GM23248 (cell line): ENCODE data around the gene CAPS. TPM values are rescaled to one million over a fixed set of nuclear protein-coding genes. Genes with fewer than 3 reads are reported as not detected.

Experiments
- DNase-seq: peaks from one replicate; pipeline ENCODE4 v3.0.0-alpha.2; 2015
- H2AFZ ChIP-seq: fragments of 200-600 bp; sonication (generic); 2 replicates; pipeline ENCODE4 v1.6.1; 2016; ENCODE audit warnings: antibody characterized with exemption
- H3F3A ChIP-seq: fragments of 200-600 bp; sonication (generic); 2 replicates; pipeline ENCODE4 v1.6.1; 2016; ENCODE audit warnings: mild to moderate bottlenecking, antibody characterized with exemption, mixed run types; ENCODE audit not compliant: insufficient read depth
- H3K27ac ChIP-seq: fragments of 200-600 bp; sonication (generic); 2 replicates; pipeline ENCODE4 v1.5.1; 2016; ENCODE audit warnings: mild to moderate bottlenecking
- H3K27me3 ChIP-seq: fragments of 200-600 bp; sonication (generic); replicated peaks from 2 replicates; pipeline ENCODE4 v1.6.1; 2016; ENCODE audit warnings: mild to moderate bottlenecking; ENCODE audit not compliant: insufficient read depth
- H3K36me3 ChIP-seq: fragments of 200-600 bp; sonication (generic); 2 replicates; pipeline ENCODE4 v1.6.1; 2016; ENCODE audit warnings: low read depth, mild to moderate bottlenecking
- H3K4me1 ChIP-seq: fragments of 200-600 bp; sonication (generic); 2 replicates; pipeline ENCODE4 v1.6.1; 2016; ENCODE audit warnings: mild to moderate bottlenecking; ENCODE audit not compliant: insufficient read depth
- H3K4me2 ChIP-seq: fragments of 200-600 bp; sonication (generic); one replicate; pipeline ENCODE4 v1.6.1; 2016; ENCODE audit warnings: mild to moderate bottlenecking; ENCODE audit not compliant: unreplicated experiment
- H3K4me3 ChIP-seq: fragments of 200-600 bp; sonication (generic); 2 replicates; pipeline ENCODE4 v1.5.1; 2016; ENCODE audit warnings: mild to moderate bottlenecking
- H3K79me2 ChIP-seq: fragments of 200-600 bp; sonication (generic); 2 replicates; pipeline ENCODE4 v1.6.1; 2016; ENCODE audit warnings: mild to moderate bottlenecking; ENCODE audit not compliant: insufficient read depth
- H3K9ac ChIP-seq: fragments of 200-600 bp; sonication (generic); 2 replicates; pipeline ENCODE4 v1.6.1; 2016; ENCODE audit warnings: mild to moderate bottlenecking
- H3K9me2 ChIP-seq: fragments of 200-600 bp; sonication (generic); 2 replicates; pipeline ENCODE4 v1.6.1; 2016; ENCODE audit warnings: mixed run types, mild to moderate bottlenecking, moderate library complexity; ENCODE audit not compliant: insufficient read depth
- H3K9me3 ChIP-seq: fragments of 200-600 bp; sonication (generic); one replicate; pipeline ENCODE4 v1.6.1; 2017; ENCODE audit warnings: low read depth
- H4K20me1 ChIP-seq: fragments of 200-600 bp; sonication (generic); 2 replicates; pipeline ENCODE4 v1.6.0; 2016; ENCODE audit not compliant: insufficient read depth
- EZH2 ChIP-seq: fragments of 200-600 bp; sonication (generic); IDR thresholded peaks from 2 replicates; pipeline ENCODE4 v1.6.1; 2018; ENCODE audit warnings: antibody characterized with exemption, mild to moderate bottlenecking; ENCODE audit not compliant: insufficient read depth, poor library complexity, severe bottlenecking
- EZH2phosphoT487 ChIP-seq: fragments of 200-600 bp; sonication (generic); IDR thresholded peaks from 2 replicates; pipeline ENCODE4 v1.6.1; 2018; ENCODE audit warnings: antibody characterized with exemption, moderate library complexity, mild to moderate bottlenecking, low read depth; ENCODE audit not compliant: insufficient read depth
- WGBS, 2 experiments: methylation state at CpG; one replicate each; pipeline ENCODE4 v1.1.6; 2015 to 2017; ENCODE audit warnings: low lambda C conversion rate in 2 of 2, low coverage in 1 of 2; ENCODE audit errors: missing lambda C conversion rate in 2 of 2; 5-methylcytosine and 5-hydroxymethylcytosine counted together
- in situ Hi-C: fragments of 300-500 bp; cut with MboI; formaldehyde crosslinking; loops from 2 replicates; pipeline ENCODE4 v1.15.0; 2020
- polyA plus RNA-seq: library from polyadenylated mRNA; unstranded; fragments of >200 nt; fragmentation: Nextera tagmentation; extraction: Ambion mirVana; gene quantifications from 2 replicates; pipeline ENCODE4 v1.2.1, GENCODE V29; 2016
- total RNA-seq: library from RNA; depleted of rRNA; stranded (reverse); fragments of >200 nt; shearing (Covaris generic); gene quantifications from 2 replicates; pipeline ENCODE4 v1.2.3, GENCODE V29; 2014

CAPS gene
- total and polyA plus RNA-seq, 2 experiments from 2014 or later = 6.7 to 16.1 TPM

DNA sequence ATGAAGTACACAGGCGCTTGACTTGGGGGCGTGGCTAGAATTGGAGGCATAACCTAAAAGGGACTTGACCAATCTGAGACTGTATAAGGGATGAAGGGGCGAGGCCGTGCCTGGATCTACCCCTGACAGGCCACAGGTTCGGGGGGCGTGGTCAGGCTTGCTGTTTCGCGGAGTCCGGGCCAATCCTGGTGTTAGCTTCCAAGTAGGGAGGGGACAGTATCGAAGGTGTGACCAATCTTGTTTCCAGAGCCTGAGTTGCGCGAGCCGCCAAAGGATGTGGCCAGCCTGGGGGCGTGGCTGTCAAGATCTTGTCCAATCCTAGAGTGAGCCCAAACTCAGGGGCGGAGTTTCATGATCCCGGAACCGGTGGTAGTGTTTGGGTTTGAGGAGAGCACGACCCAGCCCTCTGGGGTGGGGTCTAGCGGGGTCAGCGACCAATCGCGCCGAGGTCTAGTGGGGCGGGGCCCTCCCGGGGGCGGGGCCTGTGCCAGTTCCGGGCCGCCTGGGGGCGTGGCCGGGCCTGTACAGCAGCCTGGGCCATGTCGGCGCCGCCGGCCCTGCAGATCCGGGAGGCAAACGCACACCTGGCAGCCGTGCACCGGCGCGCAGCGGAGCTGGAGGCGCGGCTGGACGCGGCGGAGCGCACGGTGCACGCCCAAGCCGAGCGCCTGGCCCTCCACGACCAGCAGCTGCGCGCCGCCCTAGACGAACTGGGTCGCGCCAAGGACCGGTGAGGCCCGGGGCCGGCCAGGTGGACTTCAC, 9.5 kb upstream of the CAPS start, which contains the start of gene VMAC:
TSS of gene VMAC (plus strand) at position 521 of the 762 bp plus-strand sequence. CDS start at position 540, 19 bp downstream.
- peak within 1 kb of the TSS; percentile 84 for H2AFZ ChIP-seq

DNA sequence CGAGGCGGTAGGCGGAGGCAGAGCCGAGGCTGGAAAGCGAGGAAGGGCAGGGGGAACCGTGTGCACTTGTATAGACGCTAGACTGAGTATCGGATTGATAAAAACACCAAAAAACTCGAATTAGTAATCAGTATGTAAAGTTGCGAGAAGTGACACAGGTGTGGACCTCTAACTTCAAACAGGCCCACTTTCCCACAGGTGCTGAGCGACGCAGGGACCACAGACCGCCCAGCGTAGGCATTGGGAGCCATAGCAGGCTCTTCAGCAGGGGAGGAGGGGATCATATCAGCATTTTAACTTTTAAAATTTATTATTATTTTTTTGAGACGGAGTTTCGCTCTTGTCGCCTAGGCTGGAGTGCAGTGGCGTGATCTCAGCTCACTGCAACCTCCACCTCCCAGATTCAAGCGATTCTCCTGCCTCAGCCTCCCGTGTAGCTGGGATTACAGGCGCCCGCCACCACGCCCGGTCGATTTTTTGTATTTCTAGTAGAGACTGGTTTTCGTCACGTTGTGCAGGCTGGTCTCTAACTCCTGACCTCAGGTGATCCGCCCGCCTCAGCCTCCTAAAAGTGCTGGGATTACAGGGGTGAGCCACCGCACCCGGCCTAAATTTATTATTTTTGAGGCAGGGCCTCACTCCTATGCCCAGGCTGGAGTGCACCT, 8.8 kb upstream of the CAPS start:
- Histone ChIP-seq H3K9me2 (no peaks in the 10 kb centered on the region), H4K20me1 (no peaks in the 10 kb centered on the region), H3K36me3 (no peaks in the 10 kb centered on the region), H3K4me2 (peak overlapping the region; percentile 96), H3K27me3 (no peaks in the 10 kb centered on the region), H3K79me2 (peaks cover 45% of the 10 kb centered on the region), H3K27ac (peak overlapping the region; percentile 50), H2AFZ (peak overlapping the region; percentile 84), H3F3A (no peaks in the 10 kb centered on the region), H3K9ac (peak overlapping the region; percentile 89), H3K4me1 (peaks cover 9% of the 10 kb centered on the region), H3K4me3 (peak overlapping the region; percentile 99), H3K9me3 (no peaks in the 10 kb centered on the region)
- TF ChIP-seq EZH2phosphoT487 (no peak), EZH2 (no peak)
- in situ Hi-C loops = no loop called here
- 33 to 44% methylated on average over 30 to 31 of the region's 31 CpGs for WGBS, 2 experiments
- DNase-seq = no peak

More for the DNA sequence above, 9.5 kb upstream of the CAPS start, which contains the start of gene VMAC:
- H3K9ac ChIP-seq = peak within 1 kb of the TSS; percentile 100
- H3K4me2 ChIP-seq = peak within 1 kb of the TSS; percentile 96
- in situ Hi-C loops = no loop called here
- no peaks in the 10 kb centered on the region for H4K20me1 ChIP-seq
- H3K9me3 ChIP-seq = no peaks in the 10 kb centered on the region
- no peaks in the 10 kb centered on the region for H3K27me3 ChIP-seq
- H3K4me1 ChIP-seq = peaks cover 9% of the 10 kb centered on the region
- 1 to 3% methylated on average over 42 to 55 of the region's 61 CpGs for WGBS, 2 experiments
- peak within 1 kb of the TSS; percentile 99 for H3K4me3 ChIP-seq
- no peaks in the 10 kb centered on the region for H3K9me2 ChIP-seq
- DNase-seq = peak; percentile 100
- no peak for TF ChIP-seq EZH2phosphoT487
- no peak for TF ChIP-seq EZH2
- peaks cover 52% of the 10 kb centered on the region for H3K79me2 ChIP-seq
- H3F3A ChIP-seq = no peaks in the 10 kb centered on the region
- H3K27ac ChIP-seq = peak within 1 kb of the TSS; percentile 98
- no peaks in the 10 kb centered on the region for H3K36me3 ChIP-seq

DNA sequence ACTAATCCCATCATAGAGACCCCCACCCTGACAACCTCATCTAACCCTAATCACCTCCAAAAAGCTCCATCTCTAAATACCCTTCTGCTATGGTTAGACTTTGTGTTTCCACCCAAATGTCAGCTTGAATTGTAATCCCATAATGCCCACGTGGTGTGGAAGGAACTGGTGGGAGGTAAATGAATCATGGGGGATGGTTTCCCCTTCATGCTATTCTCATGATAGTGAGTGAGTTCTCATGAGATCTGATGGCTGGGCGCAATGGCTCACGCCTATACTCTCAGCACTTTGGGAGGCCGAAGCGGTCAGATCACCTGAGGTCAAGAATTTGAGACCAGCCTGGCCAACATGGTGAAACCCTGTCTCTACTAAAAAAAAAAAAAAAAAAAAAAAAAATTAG, 6.8 kb upstream of the CAPS start:
- no peak overlapping the region for H3K4me2 ChIP-seq
- no peak overlapping the region for H2AFZ ChIP-seq
- H4K20me1 ChIP-seq = no peaks in the 10 kb centered on the region
- H3K27ac ChIP-seq = no peak overlapping the region
- H3F3A ChIP-seq = no peaks in the 10 kb centered on the region
- H3K27me3 ChIP-seq = no peaks in the 10 kb centered on the region
- H3K9ac ChIP-seq = no peak overlapping the region
- H3K4me3 ChIP-seq = no peak overlapping the region
- no peaks in the 10 kb centered on the region for H3K36me3 ChIP-seq
- no peaks in the 10 kb centered on the region for H3K9me3 ChIP-seq
- no peak for DNase-seq
- in situ Hi-C loops = no loop called here
- no peak for TF ChIP-seq EZH2phosphoT487
- TF ChIP-seq EZH2 = no peak
- H3K9me2 ChIP-seq = no peaks in the 10 kb centered on the region
- WGBS, 2 experiments = 79 to 80% methylated on average over 5 of the region's 5 CpGs
- H3K4me1 ChIP-seq = peaks cover 5% of the 10 kb centered on the region
- H3K79me2 ChIP-seq = peaks cover 25% of the 10 kb centered on the region

DNA sequence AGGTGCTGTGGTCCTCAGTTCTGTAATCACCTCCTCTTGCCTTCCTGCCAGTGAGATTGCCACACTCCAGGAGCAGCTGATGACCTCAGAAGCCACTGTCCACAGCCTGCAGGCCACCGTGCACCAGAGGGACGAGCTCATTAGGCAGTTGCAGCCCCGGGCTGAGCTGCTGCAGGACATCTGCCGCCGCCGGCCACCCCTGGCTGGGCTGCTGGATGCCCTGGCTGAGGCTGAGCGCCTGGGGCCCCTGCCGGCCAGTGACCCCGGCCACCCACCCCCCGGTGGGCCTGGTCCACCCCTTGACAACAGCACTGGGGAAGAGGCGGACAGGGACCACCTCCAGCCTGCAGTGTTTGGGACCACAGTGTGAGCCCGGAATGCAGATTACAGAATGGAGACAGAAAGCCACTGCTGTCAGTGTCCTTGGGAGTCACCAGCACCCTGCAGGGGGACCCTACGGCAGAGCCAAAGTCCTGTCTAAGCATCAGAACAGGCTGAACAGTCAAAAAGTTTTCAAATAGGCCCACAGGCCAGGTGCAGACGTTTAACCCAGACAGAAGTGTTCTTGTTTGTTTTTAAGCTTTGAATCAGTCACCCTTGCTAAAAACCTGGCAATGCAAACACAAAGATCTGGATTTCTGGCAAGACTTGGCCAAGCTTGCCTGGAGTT, 5.1 kb upstream of the CAPS start:
- in situ Hi-C loops = no loop called here
- H3K4me3 ChIP-seq = no peak overlapping the region
- DNase-seq = no peak
- no peak overlapping the region for H3K4me2 ChIP-seq
- 0 out of 2 replicates have a peak, but pooled peaks cover 3% of the 10 kb centered on the region for H3K4me1 ChIP-seq
- H3K9ac ChIP-seq = no peak overlapping the region
- H3K9me2 ChIP-seq = no peaks in the 10 kb centered on the region
- H3K27ac ChIP-seq = no peak overlapping the region
- H3K36me3 ChIP-seq = no peaks in the 10 kb centered on the region
- WGBS, 2 experiments = 83% methylated on average over 11 to 14 of the region's 14 CpGs
- no peak for TF ChIP-seq EZH2
- 0 out of 2 replicates have a peak, but pooled peaks cover 12% of the 10 kb centered on the region for H3K79me2 ChIP-seq
- peaks cover 4% of the 10 kb centered on the region for H3F3A ChIP-seq
- no peak overlapping the region for H2AFZ ChIP-seq
- H3K9me3 ChIP-seq = no peaks in the 10 kb centered on the region
- no peaks in the 10 kb centered on the region for H4K20me1 ChIP-seq
- no peaks in the 10 kb centered on the region for H3K27me3 ChIP-seq
